OCI-LY7 (cell line): ENCODE measurements around the gene BORCS8. TPM values are rescaled to one million over a fixed set of nuclear protein-coding genes. Genes with fewer than 3 reads are reported as not detected.

Experiments
- BruUV-seq: library from RNA; stranded (reverse); fragments of 400-500 nt; replicated peaks from 2 replicates; lab custom pipeline; 2021; lab: Mats Ljungman, UMichigan
- CTCF ChIA-PET: fragments of 300-600 bp; sonication (Branson Sonifier 250); formaldehyde crosslinking; loops from one replicate; lab custom pipeline; 2022; ENCODE audit warnings: antibody characterized with exemption; ENCODE audit not compliant: unreplicated experiment; lab: Charles Lee
- POLR2A ChIA-PET: fragments of 300-600 bp; sonication (Branson Sonifier 250); formaldehyde crosslinking; loops from one replicate; lab custom pipeline; 2022; ENCODE audit warnings: antibody characterized with exemption; lab: Charles Lee
- DNase-seq: peaks from one replicate; pipeline ENCODE4 v3.0.0-alpha.2; 2015; ENCODE audit warnings: low spot score
- H2AFZ ChIP-seq: fragments of 200-600 bp; sonication (generic), shearing (Covaris generic); 2 replicates; pipeline ENCODE4 v1.6.1; 2014; ENCODE audit warnings: mild to moderate bottlenecking, antibody characterized with exemption, low read length, moderate library complexity
- H3K27ac ChIP-seq: fragments of 200-600 bp; sonication (generic); 2 replicates; pipeline ENCODE4 v1.5.1; 2014; ENCODE audit warnings: mixed run types, low read depth, mild to moderate bottlenecking, moderate library complexity, low read length, inconsistent platforms; ENCODE audit not compliant: poor library complexity, severe bottlenecking
- H3K36me3 ChIP-seq: fragments of 200-600 bp; sonication (generic); 2 replicates; pipeline ENCODE4 v1.6.1; 2014; ENCODE audit warnings: mild to moderate bottlenecking, antibody characterized with exemption, low read length, moderate library complexity, mixed read lengths; ENCODE audit not compliant: insufficient read depth
- H3K4me1 ChIP-seq: fragments of 200-600 bp; sonication (generic); 2 replicates; pipeline ENCODE4 v1.5.1; 2014; ENCODE audit warnings: mild to moderate bottlenecking, low read length; ENCODE audit not compliant: insufficient read depth, poor library complexity, severe bottlenecking
- H3K4me2 ChIP-seq: fragments of 200-600 bp; sonication (generic); 2 replicates; pipeline ENCODE4 v1.6.1; 2014; ENCODE audit warnings: mild to moderate bottlenecking, low read length
- H3K4me3 ChIP-seq: fragments of 200-600 bp; sonication (generic); 2 replicates; pipeline ENCODE4 v1.5.1; 2014; ENCODE audit warnings: mild to moderate bottlenecking, low read depth, low read length; ENCODE audit not compliant: poor library complexity, severe bottlenecking
- H3K79me2 ChIP-seq: fragments of 200-600 bp; sonication (generic); 2 replicates; pipeline ENCODE4 v1.6.1; 2016; ENCODE audit warnings: low read depth, mild to moderate bottlenecking, low read length, moderate library complexity, mixed read lengths; ENCODE audit not compliant: insufficient read depth
- H3K9me2 ChIP-seq: fragments of 200-600 bp; sonication (generic); 2 replicates; pipeline ENCODE4 v1.6.1; 2016; ENCODE audit warnings: mild to moderate bottlenecking, low read length, mixed read lengths; ENCODE audit not compliant: insufficient read depth
- H3K9me3 ChIP-seq: fragments of 200-600 bp; sonication (generic); 2 replicates; pipeline ENCODE4 v1.6.1; 2014; ENCODE audit warnings: mild to moderate bottlenecking, mixed run types, low read length, mixed read lengths
- H4K20me1 ChIP-seq: fragments of 200-600 bp; sonication (generic); 2 replicates; pipeline ENCODE4 v1.6.1; 2014; ENCODE audit warnings: mild to moderate bottlenecking, antibody characterized with exemption, low read length, moderate library complexity, mixed read lengths; ENCODE audit not compliant: insufficient read depth
- CTCF ChIP-seq: fragments of 200-600 bp; sonication (generic); conservative IDR thresholded peaks from 2 replicates; pipeline ENCODE4 v1.5.1; 2014; ENCODE audit warnings: mild to moderate bottlenecking, antibody characterized with exemption, low read length, moderate library complexity, mixed read lengths
- EZH2phosphoT487 ChIP-seq: fragments of 200-600 bp; sonication (generic); IDR thresholded peaks from 2 replicates; pipeline ENCODE4 v1.6.1; 2018; ENCODE audit warnings: low read depth, borderline replicate concordance, mild to moderate bottlenecking, mixed run types, antibody characterized with exemption, low read length, moderate library complexity, mixed read lengths
- intact Hi-C: fragments of 100-400 bp; cut with micrococcal nuclease; formaldehyde crosslinking; loops from one replicate; pipeline ENCODE4 v1.10.0; 2022; ENCODE audit not compliant: unreplicated experiment
- total RNA-seq, 2 experiments: library from RNA; depleted of rRNA in 1 of 2; stranded (reverse); fragments of >200 nt in 1 of 2; shearing (Covaris generic) in 1 of 2; gene quantifications; 2 replicates each; pipeline ENCODE4 v1.2.3, GENCODE V29; 2014 to 2022

Gene BORCS8
- total RNA-seq, 2 experiments from 2014 or later: 39.8 to 40.2 TPM

GRCh38 chr19:19167612-19168011 is 24.3 kb downstream of the BORCS8 start:
- intact Hi-C loops: loop anchor here (10.0 kb wide), 2 partner anchors 497 to 643 kb away; partner anchors contain the start of genes ATP13A1, ELL and ZNF101
- no peak for DNase-seq
- BruUV-seq: TSS peak; percentile 70

GRCh38 chr19:19165396-19165795 is 26.6 kb downstream of the BORCS8 start:
- POLR2A ChIA-PET: interaction anchor here (1.3 kb wide), 1 partner anchor 10 kb away, joined by 4 read pairs; no protein-coding TSS in a partner anchor
- peaks cover 92% of the 10 kb centered on the region for H3K79me2 ChIP-seq
- H3K4me2 ChIP-seq: peak overlapping the region; percentile 100
- no peak overlapping the region for H2AFZ ChIP-seq
- H3K27ac ChIP-seq: peak overlapping the region; percentile 98
- peaks cover 79% of the 10 kb centered on the region for H3K36me3 ChIP-seq
- BruUV-seq: no TSS peak
- TF ChIP-seq EZH2phosphoT487 (no peak), CTCF (no peak)
- H4K20me1 ChIP-seq: peaks cover 12% of the 10 kb centered on the region; the same call in 1 of the 2 replicates
- DNase-seq: no peak
- no peaks in the 10 kb centered on the region for H3K9me2 ChIP-seq
- peak overlapping the region; percentile 93 for H3K4me3 ChIP-seq
- peaks cover 72% of the 10 kb centered on the region for H3K4me1 ChIP-seq
- intact Hi-C loops: loop anchor here (10.0 kb wide), 2 partner anchors 499 to 641 kb away; partner anchors contain the start of genes ATP13A1, ELL and ZNF101
- CTCF ChIA-PET: no interaction called here
- H3K9me3 ChIP-seq: no peaks in the 10 kb centered on the region

More at GRCh38 chr19:19167612-19168011, 24.3 kb downstream of the BORCS8 start:
- ChIA-PET POLR2A (interaction anchor here (1.1 to 7.6 kb wide), 2 partner anchors 10 to 26 kb away, joined by 3 to 201 read pairs; no protein-coding TSS in a partner anchor), CTCF (interaction anchor here (1.0 kb wide), 2 partner anchors 10 to 11 kb away, joined by 3 read pairs; no protein-coding TSS in a partner anchor)
- peaks cover 75% of the 10 kb centered on the region for H3K79me2 ChIP-seq
- peaks cover 69% of the 10 kb centered on the region for H3K36me3 ChIP-seq
- H3K9me3 ChIP-seq: no peaks in the 10 kb centered on the region
- H4K20me1 ChIP-seq: peaks cover 12% of the 10 kb centered on the region; the same call in 1 of the 2 replicates
- H3K4me3 ChIP-seq: peak overlapping the region; percentile 93
- no peaks in the 10 kb centered on the region for H3K9me2 ChIP-seq
- H3K27ac ChIP-seq: peak overlapping the region; percentile 98
- peak overlapping the region; percentile 100 for H3K4me2 ChIP-seq
- TF ChIP-seq CTCF: no peak
- no peak for TF ChIP-seq EZH2phosphoT487
- peaks cover 75% of the 10 kb centered on the region for H3K4me1 ChIP-seq
- H2AFZ ChIP-seq: no peak overlapping the region

GRCh38 chr19:19162495-19162894 is 29.5 kb downstream of the BORCS8 start:
- no peak overlapping the region for H2AFZ ChIP-seq
- no peaks in the 10 kb centered on the region for H3K9me2 ChIP-seq
- H4K20me1 ChIP-seq: 0 out of 2 replicates have a peak, but pooled peaks cover 4% of the 10 kb centered on the region
- peak overlapping the region; percentile 93 for H3K4me3 ChIP-seq
- H3K27ac ChIP-seq: peak overlapping the region; percentile 98
- DNase-seq: no peak
- peaks cover 71% of the 10 kb centered on the region for H3K36me3 ChIP-seq
- no peaks in the 10 kb centered on the region for H3K9me3 ChIP-seq
- H3K4me2 ChIP-seq: peak overlapping the region; percentile 100
- H3K4me1 ChIP-seq: peaks cover 96% of the 10 kb centered on the region
- H3K79me2 ChIP-seq: peaks cover 83% of the 10 kb centered on the region
- no peak for TF ChIP-seq EZH2phosphoT487
- no peak for TF ChIP-seq CTCF
- POLR2A ChIA-PET: interaction anchor here (1.7 kb wide), 1 partner anchor 14 kb away, joined by 4 read pairs; no protein-coding TSS in a partner anchor
- intact Hi-C loops: loop anchor here (10.0 kb wide), 2 partner anchors 502 to 638 kb away; partner anchors contain the start of genes ATP13A1, ELL and ZNF101
- CTCF ChIA-PET: no interaction called here
- no TSS peak for BruUV-seq
